K562 (cell line): Measurements from ENCODE around the gene DKK3. TPM values are rescaled to one million over a fixed set of nuclear protein-coding genes. Genes with fewer than 3 reads are reported as not detected.

ENCODE experiments used
- ATAC-seq: fragments of 200-7000 bp; cut with Tn5 transposase; 3 replicates; pipeline ENCODE4 v1.9.1; 2020; ENCODE audit warnings: moderate library complexity
- BruUV-seq: library from RNA; stranded (reverse); fragments of 400-500 nt; replicated peaks from 2 replicates; lab custom pipeline; 2021; lab: Mats Ljungman, UMichigan
- CTCF ChIA-PET: fragments of 300-600 bp; formaldehyde crosslinking; extraction: SDS; loops from one replicate; lab custom pipeline; 2021; ENCODE audit warnings: low intra/inter-chr PET ratio; lab: Yijun Ruan, JAX
- POLR2A ChIA-PET: fragments of 300-600, 350-650 bp; sonication (Branson Sonifier 250); formaldehyde crosslinking; extraction: SDS; loops from one replicate; lab custom pipeline; 2021; ENCODE audit warnings: antibody characterized with exemption, inconsistent platforms; lab: Yijun Ruan, JAX
- DNase-seq, 4 experiments: peaks; one replicate each; pipeline versions ENCODE4 v3.0.0 to v3.0.0-alpha.2; 2011 to 2018; ENCODE audit warnings: low spot score in 3 of 4, mixed read lengths in 3 of 4; ENCODE audit errors: extremely low read depth in 1 of 4
- FAIRE-seq: peaks from 2 replicates; lab custom pipeline; 2011; peaks lifted over from hg19 to GRCh38; lab: Jason Lieb, UNC
- H2AFZ ChIP-seq: 2 replicates; pipeline ENCODE4 v1.6.0; 2011; ENCODE audit warnings: low read depth, low read length, control low read depth, inconsistent platforms
- H3K27ac ChIP-seq: fragments of 200-600 bp; 3 replicates; pipeline ENCODE4 v1.8.0; 2011; ENCODE audit warnings: low read depth, mild to moderate bottlenecking, control low read depth, inconsistent platforms, low read length, moderate library complexity, mixed read lengths; ENCODE audit errors: extremely low read depth
- H3K27me3 ChIP-seq, 2 experiments: fragments of 300-600 bp in 1 of 2; 2 replicates in 1 of 2; 3 replicates in 1 of 2; pipeline versions ENCODE4 v1.6.0 to v1.8.0; 2011; ENCODE audit warnings: inconsistent platforms in 2 of 2, low read length in 2 of 2, mild to moderate bottlenecking in 1 of 2, mixed read lengths in 1 of 2, moderate library complexity in 1 of 2; ENCODE audit not compliant: control insufficient read depth in 2 of 2, insufficient read depth in 2 of 2
- H3K36me3 ChIP-seq: fragments of 300-600 bp; 3 replicates; pipeline ENCODE4 v1.8.0; 2011; ENCODE audit warnings: mild to moderate bottlenecking, low read length, inconsistent platforms; ENCODE audit not compliant: control insufficient read depth, insufficient read depth
- H3K4me1 ChIP-seq, 2 experiments: fragments of 200-600 bp in 1 of 2; replicated peaks in 1 of 2; 2 replicates in 1 of 2; 3 replicates in 1 of 2; pipeline versions ENCODE4 v1.5.1 to v1.8.0; 2011; ENCODE audit warnings: inconsistent platforms in 2 of 2, low read length in 2 of 2, mild to moderate bottlenecking in 1 of 2, mixed read lengths in 1 of 2, moderate library complexity in 1 of 2; ENCODE audit not compliant: control insufficient read depth in 2 of 2, insufficient read depth in 2 of 2
- H3K4me2 ChIP-seq: 2 replicates; pipeline ENCODE4 v1.6.1; 2011; ENCODE audit warnings: low read length, control low read depth, inconsistent platforms, mixed read lengths; ENCODE audit not compliant: insufficient read depth
- H3K4me3 ChIP-seq: fragments of 200-600 bp; sonication (generic), shearing (Covaris generic); 2 replicates; pipeline ENCODE4 v1.5.1; 2016; ENCODE audit warnings: control low read depth, inconsistent platforms
- H3K79me2 ChIP-seq: fragments of 200-600 bp; 3 replicates; pipeline ENCODE4 v1.8.0; 2011; ENCODE audit warnings: low read length, inconsistent platforms; ENCODE audit not compliant: control insufficient read depth, insufficient read depth
- H3K9ac ChIP-seq, 2 experiments: 2 replicates each; pipeline versions ENCODE4 v1.6.0 to v1.6.1; 2011; ENCODE audit warnings: low read depth in 2 of 2, low read length in 2 of 2, control low read depth in 1 of 2, inconsistent platforms in 1 of 2, mild to moderate bottlenecking in 1 of 2, mixed read lengths in 1 of 2; ENCODE audit not compliant: insufficient read depth in 1 of 2
- H3K9me1 ChIP-seq: one replicate; pipeline ENCODE4 v1.6.0; 2011; ENCODE audit warnings: inconsistent platforms, mild to moderate bottlenecking, low read length, moderate library complexity; ENCODE audit not compliant: control insufficient read depth, insufficient read depth
- H3K9me3 ChIP-seq: replicated peaks from 2 replicates; pipeline ENCODE4 v1.5.1; 2011; ENCODE audit warnings: low read depth, low read length, inconsistent platforms; ENCODE audit not compliant: control insufficient read depth, insufficient read depth
- H4K20me1 ChIP-seq: replicated peaks from 2 replicates; pipeline ENCODE4 v1.6.1; 2011; ENCODE audit warnings: low read length, inconsistent platforms, mixed read lengths; ENCODE audit not compliant: control insufficient read depth, insufficient read depth
- ETV1 ChIP-seq: fragments of 450-650 bp; conservative IDR thresholded peaks from 2 replicates; pipeline ENCODE4 v1.6.1; 2016; ENCODE audit warnings: missing genetic modification characterization, control low read depth, low read depth, missing compliant biosample characterization
- FOXM1 ChIP-seq, 2 experiments: fragments of 450-650 bp in 1 of 2; sonication (generic) in 1 of 2; formaldehyde crosslinking in 1 of 2; IDR thresholded peaks; 2 replicates each; pipeline versions ENCODE4 v1.6.1 to v1.9.0; 2017 to 2022; ENCODE audit warnings: low read depth in 2 of 2, mild to moderate bottlenecking in 2 of 2, missing genetic modification reagents in 1 of 2, moderate library complexity in 1 of 2
- HDAC6 ChIP-seq: IDR thresholded peaks from 2 replicates; pipeline ENCODE4 v1.6.1; 2012; ENCODE audit warnings: low read depth, mild to moderate bottlenecking, control low read depth, inconsistent platforms, low read length, moderate library complexity
- RBM15 ChIP-seq: fragments of 200-400 bp; formaldehyde crosslinking; IDR thresholded peaks from 2 replicates; pipeline ENCODE4 v1.6.1; 2018; ENCODE audit warnings: mild to moderate bottlenecking, low read length, moderate library complexity; ENCODE audit not compliant: insufficient read depth
- TRIM28 ChIP-seq: fragments of 450-650 bp; IDR thresholded peaks from 2 replicates; pipeline ENCODE4 v1.6.1; 2017
- ZNF764 ChIP-seq: fragments of 250-450 bp; sonication (Bioruptor Pico); IDR thresholded peaks from 2 replicates; pipeline ENCODE4 v1.4.0; 2020; ENCODE audit warnings: low read depth, mild to moderate bottlenecking, moderate library complexity
- WGBS: fragments of 100-300 bp; shearing (Covaris generic); methylation state at CpG from one replicate; pipeline ENCODE4 v1.1.6; 2016; ENCODE audit warnings: low coverage, mixed read lengths; ENCODE audit not compliant: insufficient coverage; ENCODE audit errors: missing lambda C conversion rate; 5-methylcytosine and 5-hydroxymethylcytosine counted together
- in situ Hi-C: fragments of 300-500 bp; cut with MboI; formaldehyde crosslinking; loops from 4 replicates; pipeline ENCODE4 v1.15.0; 2018; ENCODE audit warnings: inconsistent platforms, mixed read lengths
- intact Hi-C: fragments of 100-400 bp; cut with micrococcal nuclease; formaldehyde crosslinking; loops from 2 replicates; pipeline ENCODE4 v1.14.2; 2022
- polyA plus RNA-seq, 8 experiments: library from polyadenylated mRNA; depleted of rRNA in 4 of 8; stranded (reverse) in 5 of 8; unstranded in 3 of 8; fragments of >200 nt; fragmentation: Nextera tagmentation in 2 of 8; fragmentation: Illumina TruSeq in 1 of 8; extraction: Ambion mirVana in 2 of 8; extraction: Trizol in 1 of 8; gene quantifications; 2 replicates each; pipeline versions ENCODE4 v1.2.1 to v1.2.3, GENCODE V29; 2011 to 2014; ENCODE audit warnings: inconsistent platforms in 1 of 8, missing spikeins in 1 of 8
- total RNA-seq, 7 experiments: library from RNA; depleted of rRNA in 6 of 7; stranded (reverse); fragments of >200 nt in 6 of 7; fragmentation: Illumina TruSeq in 2 of 7; extraction: Trizol in 2 of 7; gene quantifications; 2 replicates each; pipeline versions ENCODE4 v1.2.1 to v1.2.3, GENCODE V29; 2011 to 2021; ENCODE audit warnings: low replicate concordance in 1 of 7
- TF ChIP-seq, protein P1 (sequence below), 2 experiments: IDR thresholded peaks in 1 of 2; conservative IDR thresholded peaks in 1 of 2; 2 replicates each; pipeline ENCODE4 v1.6.1; 2016; ENCODE audit warnings: low read depth in 2 of 2, mild to moderate bottlenecking in 1 of 2, missing compliant biosample characterization in 1 of 2, missing genetic modification characterization in 1 of 2, moderate library complexity in 1 of 2
- TF ChIP-seq, protein P2 (sequence below): fragments of 250-450 bp; sonication (Bioruptor Pico); IDR thresholded peaks from 2 replicates; pipeline ENCODE4 v1.4.0; 2020; ENCODE audit warnings: mild to moderate bottlenecking, moderate library complexity
- TF ChIP-seq, protein P3 (sequence below): IDR thresholded peaks from 2 replicates; pipeline ENCODE4 v1.6.1; 2016; ENCODE audit warnings: missing genetic modification characterization, missing compliant biosample characterization
- TF ChIP-seq, protein P4 (sequence below): sonication (generic); formaldehyde crosslinking; IDR thresholded peaks from 2 replicates; pipeline ENCODE4 v1.8.0; 2022; ENCODE audit warnings: missing genetic modification reagents, mild to moderate bottlenecking, borderline replicate concordance
- TF ChIP-seq, protein P5 (sequence below): fragments of 150-350 bp; conservative IDR thresholded peaks from 2 replicates; pipeline ENCODE4 v1.6.1; 2014; ENCODE audit warnings: low read length

The DKK3 gene
- total and polyA plus RNA-seq, 9 of the 15 experiments (the other 6 are each of a cell fraction or from before 2014, with no cell fraction given) = 0.14 to 0.85 (median 0.38) TPM; not detected in 6

DNA sequence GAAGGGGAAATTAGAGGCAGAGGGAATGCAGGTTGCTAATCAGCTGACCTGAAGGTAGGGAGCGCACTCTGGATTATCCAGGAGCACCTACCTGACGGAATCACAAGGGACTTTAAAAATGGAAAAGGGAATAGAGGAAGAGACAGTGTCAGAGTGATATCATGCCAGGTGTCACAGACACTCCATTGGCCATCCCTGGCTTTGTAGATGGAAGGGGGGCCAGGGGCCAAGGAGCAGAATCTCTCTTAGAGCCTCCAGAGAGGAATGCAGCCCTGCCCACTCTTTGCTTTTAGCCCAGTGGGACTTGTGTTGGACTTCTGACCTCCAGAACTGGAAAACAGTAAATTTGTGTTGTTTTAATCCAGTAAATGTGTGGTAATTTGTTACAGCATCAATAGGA is 37.9 kb downstream of the DKK3 start:
- no peaks in the 10 kb centered on the region for H3K79me2 ChIP-seq
- no peaks in the 10 kb centered on the region for H3K9me3 ChIP-seq
- no peak overlapping the region for H2AFZ ChIP-seq
- no peaks in the 10 kb centered on the region for H3K36me3 ChIP-seq
- no peak for FAIRE-seq
- no peaks in the 10 kb centered on the region for H3K9me1 ChIP-seq
- intact Hi-C loops = no loop called here
- WGBS = 9% methylated on average over 2 of the region's 2 CpGs
- H3K9ac ChIP-seq = no peak overlapping the region
- no peak for ATAC-seq
- H3K27ac ChIP-seq = no peak overlapping the region
- ChIA-PET POLR2A (no interaction called here), CTCF (interaction anchor here (0.7 kb wide), 1 partner anchor 50 kb away, joined by 7 read pairs; no protein-coding TSS in a partner anchor)
- no peak for TF ChIP-seq HDAC6
- TF ChIP-seq, protein P1, sequence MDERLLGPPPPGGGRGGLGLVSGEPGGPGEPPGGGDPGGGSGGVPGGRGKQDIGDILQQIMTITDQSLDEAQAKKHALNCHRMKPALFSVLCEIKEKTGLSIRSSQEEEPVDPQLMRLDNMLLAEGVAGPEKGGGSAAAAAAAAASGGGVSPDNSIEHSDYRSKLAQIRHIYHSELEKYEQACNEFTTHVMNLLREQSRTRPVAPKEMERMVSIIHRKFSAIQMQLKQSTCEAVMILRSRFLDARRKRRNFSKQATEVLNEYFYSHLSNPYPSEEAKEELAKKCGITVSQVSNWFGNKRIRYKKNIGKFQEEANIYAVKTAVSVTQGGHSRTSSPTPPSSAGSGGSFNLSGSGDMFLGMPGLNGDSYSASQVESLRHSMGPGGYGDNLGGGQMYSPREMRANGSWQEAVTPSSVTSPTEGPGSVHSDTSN (CRISPR knock-in tag; IDR thresholded peaks at IDR 0.05; ENCODE audit: low read depth) = no peak
- TF ChIP-seq, protein P1 (tag; conservative IDR thresholded peaks at IDR 0.05; ENCODE audit: low read depth) = no peak
- TF ChIP-seq, protein P2, sequence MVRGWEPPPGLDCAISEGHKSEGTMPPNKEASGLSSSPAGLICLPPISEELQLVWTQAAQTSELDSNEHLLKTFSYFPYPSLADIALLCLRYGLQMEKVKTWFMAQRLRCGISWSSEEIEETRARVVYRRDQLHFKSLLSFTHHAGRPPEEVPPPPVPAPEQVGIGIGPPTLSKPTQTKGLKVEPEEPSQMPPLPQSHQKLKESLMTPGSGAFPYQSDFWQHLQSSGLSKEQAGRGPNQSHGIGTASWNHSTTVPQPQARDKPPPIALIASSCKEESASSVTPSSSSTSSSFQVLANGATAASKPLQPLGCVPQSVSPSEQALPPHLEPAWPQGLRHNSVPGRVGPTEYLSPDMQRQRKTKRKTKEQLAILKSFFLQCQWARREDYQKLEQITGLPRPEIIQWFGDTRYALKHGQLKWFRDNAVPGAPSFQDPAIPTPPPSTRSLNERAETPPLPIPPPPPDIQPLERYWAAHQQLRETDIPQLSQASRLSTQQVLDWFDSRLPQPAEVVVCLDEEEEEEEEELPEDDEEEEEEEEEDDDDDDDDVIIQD (CRISPR knock-in tag) = no peak
- no peak for TF ChIP-seq TRIM28
- no peak for TF ChIP-seq ETV1 (tag)
- no peak for TF ChIP-seq ZNF764
- TF ChIP-seq, protein P3, sequence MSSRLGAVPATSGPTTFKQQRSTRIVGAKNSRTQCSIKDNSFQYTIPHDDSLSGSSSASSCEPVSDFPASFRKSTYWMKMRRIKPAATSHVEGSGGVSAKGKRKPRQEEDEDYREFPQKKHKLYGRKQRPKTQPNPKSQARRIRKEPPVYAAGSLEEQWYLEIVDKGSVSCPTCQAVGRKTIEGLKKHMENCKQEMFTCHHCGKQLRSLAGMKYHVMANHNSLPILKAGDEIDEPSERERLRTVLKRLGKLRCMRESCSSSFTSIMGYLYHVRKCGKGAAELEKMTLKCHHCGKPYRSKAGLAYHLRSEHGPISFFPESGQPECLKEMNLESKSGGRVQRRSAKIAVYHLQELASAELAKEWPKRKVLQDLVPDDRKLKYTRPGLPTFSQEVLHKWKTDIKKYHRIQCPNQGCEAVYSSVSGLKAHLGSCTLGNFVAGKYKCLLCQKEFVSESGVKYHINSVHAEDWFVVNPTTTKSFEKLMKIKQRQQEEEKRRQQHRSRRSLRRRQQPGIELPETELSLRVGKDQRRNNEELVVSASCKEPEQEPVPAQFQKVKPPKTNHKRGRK (tag) = no peak
- TF ChIP-seq, protein P4, sequence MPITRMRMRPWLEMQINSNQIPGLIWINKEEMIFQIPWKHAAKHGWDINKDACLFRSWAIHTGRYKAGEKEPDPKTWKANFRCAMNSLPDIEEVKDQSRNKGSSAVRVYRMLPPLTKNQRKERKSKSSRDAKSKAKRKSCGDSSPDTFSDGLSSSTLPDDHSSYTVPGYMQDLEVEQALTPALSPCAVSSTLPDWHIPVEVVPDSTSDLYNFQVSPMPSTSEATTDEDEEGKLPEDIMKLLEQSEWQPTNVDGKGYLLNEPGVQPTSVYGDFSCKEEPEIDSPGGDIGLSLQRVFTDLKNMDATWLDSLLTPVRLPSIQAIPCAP (CRISPR knock-in tag) = no peak
- TF ChIP-seq, protein P5, sequence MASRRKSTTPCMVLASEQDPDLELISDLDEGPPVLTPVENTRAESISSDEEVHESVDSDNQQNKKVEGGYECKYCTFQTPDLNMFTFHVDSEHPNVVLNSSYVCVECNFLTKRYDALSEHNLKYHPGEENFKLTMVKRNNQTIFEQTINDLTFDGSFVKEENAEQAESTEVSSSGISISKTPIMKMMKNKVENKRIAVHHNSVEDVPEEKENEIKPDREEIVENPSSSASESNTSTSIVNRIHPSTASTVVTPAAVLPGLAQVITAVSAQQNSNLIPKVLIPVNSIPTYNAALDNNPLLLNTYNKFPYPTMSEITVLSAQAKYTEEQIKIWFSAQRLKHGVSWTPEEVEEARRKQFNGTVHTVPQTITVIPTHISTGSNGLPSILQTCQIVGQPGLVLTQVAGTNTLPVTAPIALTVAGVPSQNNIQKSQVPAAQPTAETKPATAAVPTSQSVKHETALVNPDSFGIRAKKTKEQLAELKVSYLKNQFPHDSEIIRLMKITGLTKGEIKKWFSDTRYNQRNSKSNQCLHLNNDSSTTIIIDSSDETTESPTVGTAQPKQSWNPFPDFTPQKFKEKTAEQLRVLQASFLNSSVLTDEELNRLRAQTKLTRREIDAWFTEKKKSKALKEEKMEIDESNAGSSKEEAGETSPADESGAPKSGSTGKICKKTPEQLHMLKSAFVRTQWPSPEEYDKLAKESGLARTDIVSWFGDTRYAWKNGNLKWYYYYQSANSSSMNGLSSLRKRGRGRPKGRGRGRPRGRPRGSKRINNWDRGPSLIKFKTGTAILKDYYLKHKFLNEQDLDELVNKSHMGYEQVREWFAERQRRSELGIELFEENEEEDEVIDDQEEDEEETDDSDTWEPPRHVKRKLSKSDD = no peak
- TF ChIP-seq FOXM1 (IDR thresholded peaks at IDR 0.05; ENCODE audit: low read depth) = no peak
- TF ChIP-seq FOXM1 (CRISPR knock-in tag; IDR thresholded peaks at IDR 0.05; ENCODE audit: low read depth) = no peak
- TF ChIP-seq RBM15 = no peak
- no peak for DNase-seq
- H4K20me1 ChIP-seq = 0 out of 2 replicates have a peak, but pooled peaks cover 10% of the 10 kb centered on the region
- no peak overlapping the region for H3K4me2 ChIP-seq
- H3K4me3 ChIP-seq = no peak overlapping the region
- H3K27me3 ChIP-seq = peaks cover 35 to 85% of the 10 kb centered on the region in 2 experiments; a peak in 4 of 5 replicates
- in situ Hi-C loops = no loop called here
- no TSS peak for BruUV-seq
- peaks cover 0 to 12% of the 10 kb centered on the region in 2 experiments; a peak in 2 of 5 replicates for H3K4me1 ChIP-seq
